ENCODE results near the gene RNF144A.

- TF ChIP-seq POLR2AphosphoS5 (IDR thresholded peaks at IDR 0.05; ENCODE audit: low read depth, low read length): no peak
- no peak for TF ChIP-seq TAF1 (IDR thresholded peaks at IDR 0.05; ENCODE audit: borderline replicate concordance, insufficient read depth, low read length)
- no peak for TF ChIP-seq SIN3A (IDR thresholded peaks at IDR 0.05; ENCODE audit: borderline replicate concordance, insufficient read depth, low read length)
- no peak for TF ChIP-seq FOXP2 (optimal IDR thresholded peaks at IDR 0.05; ENCODE audit: borderline replicate concordance, extremely low read depth, extremely low read length, insufficient read depth)
Measured at GRCh38 chr2:6915399-6915798, 1.8 kb upstream of the RNF144A start.
